ENCODE data around the gene WNT8B.

- no peak for TF ChIP-seq REST (IDR thresholded peaks at IDR 0.05; ENCODE audit: insufficient read depth in 1 of 2, low read depth in 2 of 2, low read length in 2 of 2)
- no peak for TF ChIP-seq POLR2AphosphoS5 (IDR thresholded peaks at IDR 0.05; ENCODE audit: low read depth, low read length)
- no peak for TF ChIP-seq TAF1 (IDR thresholded peaks at IDR 0.05; ENCODE audit: borderline replicate concordance, insufficient read depth, low read length)
- no peak for TF ChIP-seq FOXP2 (optimal IDR thresholded peaks at IDR 0.05; ENCODE audit: borderline replicate concordance, extremely low read depth, extremely low read length, insufficient read depth)
Measured at GRCh38 chr10:100485366-100485765, 22.6 kb downstream of the WNT8B start.
